ENCODE data around the gene FGFBP3. TPM values are rescaled to one million over a fixed set of nuclear protein-coding genes. Genes with fewer than 3 reads are reported as not detected.

Gene FGFBP3
- 2.5 TPM for polyA plus RNA-seq (2013)

- CTCF ChIA-PET: interaction anchor here (0.8 to 1.2 kb wide), 5 partner anchors 15 to 610 kb away, joined by 3 to 6 read pairs (median 3); partner anchors contain the start of gene BTAF1
- peak within 1 kb of the TSS; percentile 32 to 40 for H3K27ac ChIP-seq (ENCODE audit: insufficient read depth in 1 of 2, low read depth in 1 of 2, low read length in 2 of 2, poor library complexity in 1 of 2, severe bottlenecking in 2 of 2)
These were observed at the start of gene FGFBP3 for GRCh38 chr10:91909117-91909677. Gene FGFBP3 (minus strand): TSS chr10:91909486. CDS start chr10:91908969, 517 bp downstream.

GRCh38 chr10:91957091-91957490, 47.8 kb upstream of the FGFBP3 start:
- H3K27ac ChIP-seq (ENCODE audit: insufficient read depth in 1 of 2, low read depth in 1 of 2, low read length in 2 of 2, poor library complexity in 1 of 2, severe bottlenecking in 2 of 2): no peak overlapping the region
- WGBS (ENCODE audit: insufficient coverage): no CpG with 5 or more reads among the region's 1 CpG
- no peaks in the 10 kb centered on the region for H3K9me3 ChIP-seq (ENCODE audit: control extremely low read depth in 1 of 5, control insufficient read depth in 4 of 5, insufficient read depth in 2 of 5, low read depth in 1 of 5, low read length in 4 of 5)
- H3K4me3 ChIP-seq (ENCODE audit: control insufficient read depth in 1 of 7, extremely low read depth in 1 of 7, insufficient read depth in 4 of 7, low read depth in 2 of 7, low read length in 6 of 7): no peak overlapping the region
- POLR2A ChIA-PET: no interaction called here
- H3K4me1 ChIP-seq (ENCODE audit: control extremely low read depth in 1 of 4, control insufficient read depth in 4 of 4, insufficient read depth in 4 of 4, low read length in 3 of 4): no peaks in the 10 kb centered on the region
- DNase-seq: no peak
- CTCF ChIA-PET: no interaction called here
- H3K27me3 ChIP-seq (replicated peaks in 2 of 5; ENCODE audit: control insufficient read depth in 4 of 5, insufficient read depth in 5 of 5, low read length in 4 of 5): no peaks in the 10 kb centered on the region
- peaks cover 22 to 84% (median 57%) of the 10 kb centered on the region in 4 experiments for H3K36me3 ChIP-seq (ENCODE audit: control insufficient read depth in 4 of 4, insufficient read depth in 4 of 4, low read length in 3 of 4)

More at GRCh38 chr10:91909117-91909677, at the start of gene FGFBP3:
- peaks cover 0 to 6% (median 0%) of the 10 kb centered on the region in 5 experiments for H3K27me3 ChIP-seq (replicated peaks in 2 of 5; ENCODE audit: control insufficient read depth in 4 of 5, insufficient read depth in 5 of 5, low read length in 4 of 5)
- peak; percentile 54 to 81 (median 74) for DNase-seq
- H3K36me3 ChIP-seq (ENCODE audit: control insufficient read depth in 4 of 4, insufficient read depth in 4 of 4, low read length in 3 of 4): peaks cover 0 to 3% (median 0%) of the 10 kb centered on the region in 4 experiments
- 0% methylated on average over 7 of the region's 19 CpGs for WGBS (ENCODE audit: insufficient coverage)
- peaks cover 3 to 19% (median 13%) of the 10 kb centered on the region in 4 experiments for H3K4me1 ChIP-seq (ENCODE audit: control extremely low read depth in 1 of 4, control insufficient read depth in 4 of 4, insufficient read depth in 4 of 4, low read length in 3 of 4)
- H3K4me3 ChIP-seq (ENCODE audit: control insufficient read depth in 1 of 7, extremely low read depth in 1 of 7, insufficient read depth in 4 of 7, low read depth in 2 of 7, low read length in 6 of 7): peak within 1 kb of the TSS; percentile 80 to 97 (median 84)
- H3K9me3 ChIP-seq (ENCODE audit: control extremely low read depth in 1 of 5, control insufficient read depth in 4 of 5, insufficient read depth in 2 of 5, low read depth in 1 of 5, low read length in 4 of 5): no peaks in the 10 kb centered on the region
- POLR2A ChIA-PET: interaction anchor here (1.1 kb wide), 1 partner anchor 41 kb away, joined by 3 read pairs; no protein-coding TSS in a partner anchor

GRCh38 chr10:91955114-91955513, 45.8 kb upstream of the FGFBP3 start:
- POLR2A ChIA-PET: no interaction called here
- H3K36me3 ChIP-seq (ENCODE audit: control insufficient read depth in 4 of 4, insufficient read depth in 4 of 4, low read length in 3 of 4): peaks cover 19 to 82% (median 51%) of the 10 kb centered on the region in 4 experiments
- no peak overlapping the region for H3K27ac ChIP-seq (ENCODE audit: insufficient read depth in 1 of 2, low read depth in 1 of 2, low read length in 2 of 2, poor library complexity in 1 of 2, severe bottlenecking in 2 of 2)
- WGBS (ENCODE audit: insufficient coverage): 100% methylated on average over 1 of the region's 3 CpGs
- H3K4me3 ChIP-seq (ENCODE audit: control insufficient read depth in 1 of 7, extremely low read depth in 1 of 7, insufficient read depth in 4 of 7, low read depth in 2 of 7, low read length in 6 of 7): no peak overlapping the region
- CTCF ChIA-PET: no interaction called here
- no peak for DNase-seq
- no peaks in the 10 kb centered on the region for H3K27me3 ChIP-seq (replicated peaks in 2 of 5; ENCODE audit: control insufficient read depth in 4 of 5, insufficient read depth in 5 of 5, low read length in 4 of 5)
- H3K9me3 ChIP-seq (ENCODE audit: control extremely low read depth in 1 of 5, control insufficient read depth in 4 of 5, insufficient read depth in 2 of 5, low read depth in 1 of 5, low read length in 4 of 5): no peaks in the 10 kb centered on the region
- H3K4me1 ChIP-seq (ENCODE audit: control extremely low read depth in 1 of 4, control insufficient read depth in 4 of 4, insufficient read depth in 4 of 4, low read length in 3 of 4): no peaks in the 10 kb centered on the region

GRCh38 chr10:91953600-91954160, 44.4 kb upstream of the FGFBP3 start:
- H3K9me3 ChIP-seq (ENCODE audit: control extremely low read depth in 1 of 5, control insufficient read depth in 4 of 5, insufficient read depth in 2 of 5, low read depth in 1 of 5, low read length in 4 of 5): peaks cover 0 to 3% (median 0%) of the 10 kb centered on the region in 5 experiments
- POLR2A ChIA-PET: no interaction called here
- WGBS (ENCODE audit: insufficient coverage): 88% methylated on average over 1 of the region's 2 CpGs
- H3K27ac ChIP-seq (ENCODE audit: insufficient read depth in 1 of 2, low read depth in 1 of 2, low read length in 2 of 2, poor library complexity in 1 of 2, severe bottlenecking in 2 of 2): no peak overlapping the region
- H3K4me1 ChIP-seq (ENCODE audit: control extremely low read depth in 1 of 4, control insufficient read depth in 4 of 4, insufficient read depth in 4 of 4, low read length in 3 of 4): no peaks in the 10 kb centered on the region
- H3K36me3 ChIP-seq (ENCODE audit: control insufficient read depth in 4 of 4, insufficient read depth in 4 of 4, low read length in 3 of 4): peaks cover 16 to 69% (median 40%) of the 10 kb centered on the region in 4 experiments
- CTCF ChIA-PET: interaction anchor here (1.2 to 1.5 kb wide), 3 partner anchors 9 to 19 kb away, joined by 3 to 4 read pairs (median 3); no protein-coding TSS in a partner anchor
- no peaks in the 10 kb centered on the region for H3K27me3 ChIP-seq (replicated peaks in 2 of 5; ENCODE audit: control insufficient read depth in 4 of 5, insufficient read depth in 5 of 5, low read length in 4 of 5)
- DNase-seq: no peak
- H3K4me3 ChIP-seq (ENCODE audit: control insufficient read depth in 1 of 7, extremely low read depth in 1 of 7, insufficient read depth in 4 of 7, low read depth in 2 of 7, low read length in 6 of 7): no peak overlapping the region

- Histone ChIP-seq H3K9me3 (ENCODE audit: control extremely low read depth in 1 of 5, control insufficient read depth in 4 of 5, insufficient read depth in 2 of 5, low read depth in 1 of 5, low read length in 4 of 5) (peaks cover 0 to 3% (median 1%) of the 10 kb centered on the region in 5 experiments), H3K36me3 (ENCODE audit: control insufficient read depth in 4 of 4, insufficient read depth in 4 of 4, low read length in 3 of 4) (peaks cover 8 to 28% (median 13%) of the 10 kb centered on the region in 4 experiments), H3K27me3 (replicated peaks in 2 of 5; ENCODE audit: control insufficient read depth in 4 of 5, insufficient read depth in 5 of 5, low read length in 4 of 5) (no peaks in the 10 kb centered on the region), H3K4me1 (ENCODE audit: control extremely low read depth in 1 of 4, control insufficient read depth in 4 of 4, insufficient read depth in 4 of 4, low read length in 3 of 4) (no peaks in the 10 kb centered on the region), H3K27ac (ENCODE audit: insufficient read depth in 1 of 2, low read depth in 1 of 2, low read length in 2 of 2, poor library complexity in 1 of 2, severe bottlenecking in 2 of 2) (no peak overlapping the region), H3K4me3 (ENCODE audit: control insufficient read depth in 1 of 7, extremely low read depth in 1 of 7, insufficient read depth in 4 of 7, low read depth in 2 of 7, low read length in 6 of 7) (no peak overlapping the region)
- DNase-seq: no peak
- WGBS (ENCODE audit: insufficient coverage): no CpG with 5 or more reads among the region's 5 CpGs
- POLR2A ChIA-PET: no interaction called here
- CTCF ChIA-PET: no interaction called here
These were observed 35.8 kb upstream of the FGFBP3 start for GRCh38 chr10:91944880-91945630.

GRCh38 chr10:91941426-91941825, 32.1 kb upstream of the FGFBP3 start:
- no peak for DNase-seq
- CTCF ChIA-PET: interaction anchor here (0.6 to 1.9 kb wide), 3 partner anchors 9 to 54 kb away, joined by 3 to 6 read pairs (median 3); no protein-coding TSS in a partner anchor
- POLR2A ChIA-PET: no interaction called here
- Histone ChIP-seq H3K36me3 (ENCODE audit: control insufficient read depth in 4 of 4, insufficient read depth in 4 of 4, low read length in 3 of 4) (peaks cover 18 to 44% (median 20%) of the 10 kb centered on the region in 4 experiments), H3K27ac (ENCODE audit: insufficient read depth in 1 of 2, low read depth in 1 of 2, low read length in 2 of 2, poor library complexity in 1 of 2, severe bottlenecking in 2 of 2) (no peak overlapping the region), H3K9me3 (ENCODE audit: control extremely low read depth in 1 of 5, control insufficient read depth in 4 of 5, insufficient read depth in 2 of 5, low read depth in 1 of 5, low read length in 4 of 5) (peaks cover 0 to 3% (median 0%) of the 10 kb centered on the region in 5 experiments), H3K4me3 (ENCODE audit: control insufficient read depth in 1 of 7, extremely low read depth in 1 of 7, insufficient read depth in 4 of 7, low read depth in 2 of 7, low read length in 6 of 7) (no peak overlapping the region), H3K27me3 (replicated peaks in 2 of 5; ENCODE audit: control insufficient read depth in 4 of 5, insufficient read depth in 5 of 5, low read length in 4 of 5) (no peaks in the 10 kb centered on the region), H3K4me1 (ENCODE audit: control extremely low read depth in 1 of 4, control insufficient read depth in 4 of 4, insufficient read depth in 4 of 4, low read length in 3 of 4) (no peaks in the 10 kb centered on the region)
- no CpG with 5 or more reads among the region's 1 CpG for WGBS (ENCODE audit: insufficient coverage)
